ENCODE measurements around the gene EARS2. TPM values are rescaled to one million over a fixed set of nuclear protein-coding genes. Genes with fewer than 3 reads are reported as not detected.

Gene EARS2
- total RNA-seq, 4 donors from 2014 or later, result 8.4 to 39.6 (median 19.3) TPM

- Histone ChIP-seq H3K36me3 (no peaks in the 10 kb centered on the region), H3K4me3 (no peak overlapping the region), H3K27ac (peak overlapping the region; percentile 88 to 97 (median 90)), H3K4me1 (peaks cover 31 to 46% of the 10 kb centered on the region in 2 donors), H3K9me3 (no peaks in the 10 kb centered on the region), H3K27me3 (no peaks in the 10 kb centered on the region)
- DNase-seq (no peak), ATAC-seq (no peak)
- in situ Hi-C loops (cut with MboI; ENCODE audit: low sequenced_read_pairs in 4 of 4) (no loop called here), intact Hi-C loops (cut with DNase I; ENCODE audit: low total_unique reads) (loop anchor here (2.0 kb wide), 1 partner anchor 51 kb away; the partner anchor contains the start of genes EARS2 and UBFD1)
- no peak for TF ChIP-seq POLR2A (IDR thresholded peaks at IDR 0.05)
- TF ChIP-seq CTCF (IDR thresholded peaks at IDR 0.05 in 4 of 5, conservative IDR thresholded peaks at IDR 0.05 in 1 of 5), result no peak
Measured at GRCh38 chr16:23505671-23506605, 51.2 kb downstream of the EARS2 start.

GRCh38 chr16:23505180-23505665 lies 51.9 kb downstream of the EARS2 start:
- TF ChIP-seq POLR2A (IDR thresholded peaks at IDR 0.05), result no peak
- TF ChIP-seq CTCF (IDR thresholded peaks at IDR 0.05 in 4 of 5, conservative IDR thresholded peaks at IDR 0.05 in 1 of 5), result no peak
- in situ Hi-C loops (cut with MboI; ENCODE audit: low sequenced_read_pairs in 4 of 4) (no loop called here), intact Hi-C loops (cut with DNase I; ENCODE audit: low total_unique reads) (loop anchor here (2.0 kb wide), 1 partner anchor 52 kb away; the partner anchor contains the start of genes EARS2 and UBFD1)
- H3K4me3 ChIP-seq, result no peak overlapping the region
- H3K4me1 ChIP-seq, result peaks cover 31 to 46% of the 10 kb centered on the region in 2 donors
- H3K9me3 ChIP-seq, result no peaks in the 10 kb centered on the region
- DNase-seq (no peak), ATAC-seq (peak; percentile 12 to 32)
- H3K27me3 ChIP-seq, result no peaks in the 10 kb centered on the region
- peak overlapping the region; percentile 88 to 97 (median 90) for H3K27ac ChIP-seq
- H3K36me3 ChIP-seq, result no peaks in the 10 kb centered on the region

- peak; percentile 74 to 89 for DNase-seq
- TF ChIP-seq CTCF (IDR thresholded peaks at IDR 0.05 in 4 of 5, conservative IDR thresholded peaks at IDR 0.05 in 1 of 5) (peak in 1 of 5 experiments; percentile 12), POLR2A (IDR thresholded peaks at IDR 0.05) (no peak)
- Histone ChIP-seq H3K9me3 (no peaks in the 10 kb centered on the region), H3K27ac (peak overlapping the region; percentile 88 to 97 (median 90)), H3K4me3 (peak overlapping the region in 1 of 4 donors; percentile 24), H3K4me1 (peaks cover 31 to 46% of the 10 kb centered on the region in 2 donors), H3K27me3 (no peaks in the 10 kb centered on the region), H3K36me3 (no peaks in the 10 kb centered on the region)
- peak; percentile 95 to 96 for ATAC-seq
- in situ Hi-C loops (cut with MboI; ENCODE audit: low sequenced_read_pairs in 4 of 4), result no loop called here
- intact Hi-C loops (cut with DNase I; ENCODE audit: low total_unique reads), result loop anchor here (2.0 kb wide), 1 partner anchor 52 kb away; the partner anchor contains the start of genes EARS2 and UBFD1
Measured at GRCh38 chr16:23504453-23505179, 52.5 kb downstream of the EARS2 start.

- H3K9me3 ChIP-seq, result no peaks in the 10 kb centered on the region
- intact Hi-C loops (cut with DNase I; ENCODE audit: low total_unique reads), result loop anchor here (2.0 kb wide), 1 partner anchor 53 kb away; the partner anchor contains the start of genes EARS2 and UBFD1
- DNase-seq (peak; percentile 48 to 80), ATAC-seq (peak; percentile 52 to 67)
- peak overlapping the region; percentile 88 to 97 (median 90) for H3K27ac ChIP-seq
- H3K4me3 ChIP-seq, result peak overlapping the region in 1 of 4 donors; percentile 24
- no peaks in the 10 kb centered on the region for H3K27me3 ChIP-seq
- H3K4me1 ChIP-seq, result peaks cover 26 to 40% of the 10 kb centered on the region in 2 donors
- TF ChIP-seq POLR2A (IDR thresholded peaks at IDR 0.05) (no peak), CTCF (IDR thresholded peaks at IDR 0.05 in 4 of 5, conservative IDR thresholded peaks at IDR 0.05 in 1 of 5) (no peak)
- in situ Hi-C loops (cut with MboI; ENCODE audit: low sequenced_read_pairs in 4 of 4), result no loop called here
- no peaks in the 10 kb centered on the region for H3K36me3 ChIP-seq
Measured at GRCh38 chr16:23504076-23504452, 53.1 kb downstream of the EARS2 start.

Data from gastrocnemius medialis (tissue), 4 donors.